COLO668 (cell line): ENCODE data around the gene RAP2B.
"Not testable (repeated sequence)": the region's sequence is repeated elsewhere in the genome, so short reads cannot be mapped to it uniquely, and the experiment has no call there.

Experiments used
- DNase-seq: peaks from one replicate; lab custom pipeline; 2025; ENCODE audit not compliant: unreplicated experiment; lab: John Stamatoyannopoulos, UW

The RAP2B gene

GRCh38 chr3:153192327-153192726 lies 30.3 kb downstream of the RAP2B start:
- DNase-seq, result no peak

- not testable (repeated sequence) for DNase-seq
Observed at GRCh38 chr3:153193786-153194476, 31.9 kb downstream of the RAP2B start.

- no peak for DNase-seq
Observed at GRCh38 chr3:153195349-153195879, 33.4 kb downstream of the RAP2B start.

DNA sequence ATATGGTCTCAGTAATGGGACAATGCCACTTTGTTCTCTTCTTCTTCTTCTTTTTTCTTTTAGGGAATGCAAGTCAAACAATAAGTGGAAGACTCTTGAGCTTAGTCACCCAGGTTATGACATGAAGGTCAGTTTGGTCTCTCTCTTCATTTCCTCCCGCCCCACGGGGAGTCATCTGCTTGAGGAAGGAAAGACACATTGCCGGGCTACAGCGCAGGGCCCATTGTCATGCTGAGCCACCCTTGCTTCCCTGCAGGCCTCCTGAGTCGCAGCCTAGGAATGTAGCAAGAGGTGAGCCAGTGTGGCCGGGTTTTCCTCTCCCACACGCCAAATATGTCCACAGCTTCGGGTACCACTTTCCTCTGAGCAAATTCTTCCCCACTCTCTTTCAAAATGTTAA lies 47.6 kb downstream of the RAP2B start:
- no peak for DNase-seq

DNA sequence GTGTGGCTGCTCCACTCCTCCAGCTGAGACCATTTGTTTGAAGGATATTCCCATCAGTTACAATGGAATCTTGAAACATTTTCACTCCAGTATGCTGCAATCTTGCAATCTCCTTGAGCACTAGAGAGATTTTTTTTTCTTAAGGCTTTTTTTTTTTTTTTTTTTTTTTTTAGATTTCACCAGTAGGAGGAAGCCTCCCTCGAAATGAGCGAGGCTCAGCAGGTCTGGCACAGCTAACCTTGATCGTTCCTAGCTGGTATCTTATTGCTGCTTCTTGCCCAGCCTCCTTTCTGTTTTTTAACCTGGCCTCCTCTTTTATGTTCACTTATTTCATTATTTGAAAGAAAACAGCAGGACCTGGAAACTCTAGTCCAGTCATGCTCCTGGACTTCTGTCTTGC lies 48.1 kb downstream of the RAP2B start:
- no peak for DNase-seq

GRCh38 chr3:153210660-153211059 lies 48.6 kb downstream of the RAP2B start:
- no peak for DNase-seq

DNA sequence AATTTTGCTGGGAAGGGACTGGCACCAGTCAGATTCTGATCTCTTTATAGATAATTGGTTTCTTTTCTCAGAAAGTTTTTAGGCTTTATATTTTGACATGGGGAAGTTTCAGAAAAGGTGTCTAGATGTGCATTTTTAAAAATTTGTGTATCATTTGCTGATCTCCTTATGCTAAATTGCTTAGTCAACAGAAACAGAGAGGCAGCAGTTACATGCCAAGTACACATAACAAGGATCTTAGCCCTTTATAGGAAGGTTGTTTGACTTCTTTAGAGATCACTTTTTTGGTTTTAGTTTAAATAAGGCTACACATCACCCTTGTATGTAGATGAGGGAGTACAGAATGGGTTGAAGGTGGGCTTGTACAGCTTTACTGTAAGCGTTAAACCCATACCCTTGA lies 53.5 kb downstream of the RAP2B start:
- no peak for DNase-seq

DNA sequence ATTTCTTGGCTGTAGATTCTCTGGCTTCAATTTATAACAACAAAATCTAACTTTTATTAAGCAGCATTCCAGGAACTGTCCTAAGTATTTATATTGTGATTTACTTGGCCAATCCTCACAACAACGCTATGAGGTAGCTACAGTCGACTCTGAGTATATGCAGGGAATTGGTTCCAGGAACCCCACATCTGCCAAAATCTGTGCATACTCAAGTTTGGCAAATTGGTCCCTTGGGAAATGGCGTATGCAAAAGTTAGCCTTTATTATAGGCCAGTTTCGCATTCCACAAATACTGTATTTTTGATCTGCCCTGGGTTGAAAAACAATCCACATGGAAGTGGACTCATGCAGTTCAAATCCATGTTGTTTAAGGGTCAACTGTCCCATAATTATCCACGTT lies 53.9 kb downstream of the RAP2B start:
- no peak for DNase-seq

- no peak for DNase-seq
Observed at GRCh38 chr3:153216928-153217327, 54.9 kb downstream of the RAP2B start.

- DNase-seq, result no peak
Observed at GRCh38 chr3:153219146-153219545, 57.1 kb downstream of the RAP2B start.
